Mesenchymal stem cell (in vitro differentiated cells and primary cell): ENCODE data around the gene NOP56. TPM values are rescaled to one million over a fixed set of nuclear protein-coding genes. Genes with fewer than 3 reads are reported as not detected.

ENCODE experiments used
- DNase-seq: peaks from one replicate; pipeline ENCODE4 v3.0.0-alpha.2; 2013
- H2AFZ ChIP-seq: one replicate; pipeline ENCODE4 v1.6.1; 2013; ENCODE audit warnings: low read depth, mild to moderate bottlenecking, control low read depth, inconsistent platforms, low read length, moderate library complexity
- H2AK5ac ChIP-seq: 2 replicates; pipeline ENCODE4 v1.6.1; 2013; ENCODE audit warnings: low read length, moderate library complexity, mild to moderate bottlenecking, inconsistent platforms; ENCODE audit not compliant: severe bottlenecking
- H2BK120ac ChIP-seq: one replicate; pipeline ENCODE4 v1.6.1; 2013; ENCODE audit warnings: low read depth, mild to moderate bottlenecking, inconsistent platforms, low read length, moderate library complexity
- H2BK12ac ChIP-seq, 2 experiments: one replicate each; pipeline ENCODE4 v1.6.1; 2013; ENCODE audit warnings: inconsistent platforms in 2 of 2, low read length in 2 of 2, mild to moderate bottlenecking in 2 of 2, moderate library complexity in 2 of 2, control low read depth in 1 of 2
- H2BK15ac ChIP-seq: one replicate; pipeline ENCODE4 v1.6.1; 2013; ENCODE audit warnings: mild to moderate bottlenecking, low read depth, inconsistent platforms; ENCODE audit not compliant: poor library complexity, severe bottlenecking
- H2BK5ac ChIP-seq: 2 replicates; pipeline ENCODE4 v1.6.1; 2013; ENCODE audit warnings: low read depth, mild to moderate bottlenecking, low read length, control low read depth, inconsistent platforms; ENCODE audit not compliant: poor library complexity, severe bottlenecking
- H3K14ac ChIP-seq, 2 experiments: one replicate each; pipeline ENCODE4 v1.6.1; 2013; ENCODE audit warnings: inconsistent platforms in 2 of 2, low read length in 2 of 2, control low read depth in 1 of 2, mild to moderate bottlenecking in 1 of 2, moderate library complexity in 1 of 2
- H3K18ac ChIP-seq, 2 experiments: one replicate each; pipeline ENCODE4 v1.6.1; 2013; ENCODE audit warnings: inconsistent platforms in 2 of 2, low read length in 2 of 2, control low read depth in 1 of 2, low read depth in 1 of 2, mild to moderate bottlenecking in 1 of 2
- H3K23ac ChIP-seq, 2 experiments: one replicate each; pipeline ENCODE4 v1.6.1; 2013; ENCODE audit warnings: inconsistent platforms in 2 of 2, low read length in 2 of 2, mild to moderate bottlenecking in 2 of 2, moderate library complexity in 2 of 2, control low read depth in 1 of 2
- H3K27ac ChIP-seq: 2 replicates; pipeline ENCODE4 v1.5.1; 2013; ENCODE audit warnings: mild to moderate bottlenecking, moderate library complexity, low read length, control low read depth, inconsistent platforms; ENCODE audit not compliant: poor library complexity, severe bottlenecking
- H3K27me3 ChIP-seq, 2 experiments: 2 replicates each; pipeline versions ENCODE4 v1.6.1 to v1.7.0; 2013; ENCODE audit warnings: low read length in 2 of 2, mild to moderate bottlenecking in 2 of 2, moderate library complexity in 2 of 2, control low read depth in 1 of 2, inconsistent platforms in 1 of 2; ENCODE audit not compliant: control insufficient read depth in 1 of 2, insufficient read depth in 1 of 2
- H3K36me3 ChIP-seq, 2 experiments: 2 replicates each; pipeline versions ENCODE4 v1.6.1 to v1.7.0; 2013; ENCODE audit warnings: low read length in 2 of 2, control low read depth in 1 of 2, inconsistent platforms in 1 of 2, low read depth in 1 of 2, mild to moderate bottlenecking in 1 of 2; ENCODE audit not compliant: insufficient read depth in 2 of 2, control insufficient read depth in 1 of 2
- H3K4ac ChIP-seq, 2 experiments: one replicate each; pipeline ENCODE4 v1.6.1; 2013; ENCODE audit warnings: inconsistent platforms in 2 of 2, low read length in 2 of 2, mild to moderate bottlenecking in 2 of 2, moderate library complexity in 2 of 2, control low read depth in 1 of 2, low read depth in 1 of 2
- H3K4me1 ChIP-seq: 2 replicates; pipeline ENCODE4 v1.6.1; 2013; ENCODE audit warnings: low read depth, low read length, control low read depth; ENCODE audit not compliant: control insufficient read depth, insufficient read depth
- H3K4me2 ChIP-seq: 2 replicates; pipeline ENCODE4 v1.6.1; 2013; ENCODE audit warnings: low read length, mild to moderate bottlenecking, inconsistent platforms; ENCODE audit not compliant: poor library complexity, severe bottlenecking
- H3K4me3 ChIP-seq, 2 experiments: 2 replicates each; pipeline versions ENCODE4 v1.5.1 to v1.7.0; 2013; ENCODE audit warnings: low read length in 2 of 2, mild to moderate bottlenecking in 2 of 2, control low read depth in 1 of 2, low read depth in 1 of 2; ENCODE audit not compliant: insufficient read depth in 1 of 2
- H3K79me1 ChIP-seq: replicated peaks from 2 replicates; pipeline ENCODE4 v1.6.1; 2013; ENCODE audit warnings: mild to moderate bottlenecking, control low read depth, low read length, inconsistent platforms; ENCODE audit not compliant: poor library complexity, severe bottlenecking
- H3K9ac ChIP-seq: 2 replicates; pipeline ENCODE4 v1.7.0; 2013; ENCODE audit warnings: mild to moderate bottlenecking, low read length, moderate library complexity
- H3K9me3 ChIP-seq: 2 replicates; pipeline ENCODE4 v1.7.0; 2013; ENCODE audit warnings: mild to moderate bottlenecking, low read length; ENCODE audit not compliant: control insufficient read depth
- H4K8ac ChIP-seq: one replicate; pipeline ENCODE4 v1.6.1; 2013; ENCODE audit warnings: inconsistent platforms, mild to moderate bottlenecking, low read length, moderate library complexity
- H4K91ac ChIP-seq: one replicate; pipeline ENCODE4 v1.6.1; 2013; ENCODE audit warnings: mild to moderate bottlenecking, low read length, inconsistent platforms
- WGBS: methylation state at CpG from one replicate; pipeline ENCODE4 v1.1.7; 2013; ENCODE audit warnings: mixed read lengths; 5-methylcytosine and 5-hydroxymethylcytosine counted together
- polyA plus RNA-seq, 2 experiments: library from polyadenylated mRNA; stranded (reverse); fragments of 200-250 nt; gene quantifications; one replicate each; pipeline ENCODE4 v1.2.3, GENCODE V29; 2013

NOP56 gene
- polyA plus RNA-seq (2013, experiment 1 of 2): 94.9 TPM
- polyA plus RNA-seq (2013, experiment 2 of 2): 91.1 TPM

- Histone ChIP-seq H3K9ac (peak within 1 kb of the TSS; percentile 96), H3K4me3 (peak within 1 kb of the TSS; percentile 97 to 99), H2AFZ (peak within 1 kb of the TSS; percentile 89), H2BK12ac (peak within 1 kb of the TSS in 1 of 2 experiments; percentile 29), H3K23ac (peak within 1 kb of the TSS in 1 of 2 experiments; percentile 99), H3K27ac (peak within 1 kb of the TSS; percentile 80), H3K4me2 (peak within 1 kb of the TSS; percentile 91), H2BK15ac (peak within 1 kb of the TSS; percentile 35), H3K4ac (peak within 1 kb of the TSS; percentile 91 to 95), H4K8ac (peak within 1 kb of the TSS; percentile 97), H3K79me1 (peaks cover 22% of the 10 kb centered on the region), H3K27me3 (no peaks in the 10 kb centered on the region), H3K18ac (peak within 1 kb of the TSS; percentile 91 to 100), H3K4me1 (peaks cover 12% of the 10 kb centered on the region), H3K9me3 (no peaks in the 10 kb centered on the region), H2AK5ac (peak within 1 kb of the TSS; percentile 7), H3K36me3 (peaks cover 32 to 33% of the 10 kb centered on the region in 2 experiments), H3K14ac (peak within 1 kb of the TSS in 1 of 2 experiments; percentile 97), H4K91ac (peak within 1 kb of the TSS; percentile 96), H2BK120ac (peak within 1 kb of the TSS; percentile 84), H2BK5ac (peak within 1 kb of the TSS; percentile 75)
- DNase-seq: peak; percentile 92
- WGBS: under 1% methylated on average over 92 of the region's 101 CpGs
Measured at GRCh38 chr20:2651772-2652723, at the start of gene NOP56. Gene NOP56 (plus strand): TSS chr20:2652632. CDS start chr20:2652661, 29 bp downstream.

GRCh38 chr20:2602746-2603145 is 49.7 kb upstream of the NOP56 start:
- H2AFZ ChIP-seq: no peak overlapping the region
- H2BK5ac ChIP-seq: no peak overlapping the region
- H2BK120ac ChIP-seq: no peak overlapping the region
- H3K4me2 ChIP-seq: no peak overlapping the region
- H3K27me3 ChIP-seq: no peaks in the 10 kb centered on the region
- H3K27ac ChIP-seq: no peak overlapping the region
- no peaks in the 10 kb centered on the region for H3K79me1 ChIP-seq
- H3K18ac ChIP-seq: no peak overlapping the region
- no peak overlapping the region for H2AK5ac ChIP-seq
- no peak overlapping the region for H3K14ac ChIP-seq
- 78% methylated on average over 4 of the region's 4 CpGs for WGBS
- no peak overlapping the region for H3K9ac ChIP-seq
- no peaks in the 10 kb centered on the region for H3K36me3 ChIP-seq
- no peak overlapping the region for H4K91ac ChIP-seq
- H3K23ac ChIP-seq: no peak overlapping the region
- no peak overlapping the region for H3K4ac ChIP-seq
- H2BK15ac ChIP-seq: no peak overlapping the region
- H3K4me1 ChIP-seq: peaks cover 4% of the 10 kb centered on the region
- peaks cover 26% of the 10 kb centered on the region for H3K9me3 ChIP-seq
- H3K4me3 ChIP-seq: no peak overlapping the region
- no peak overlapping the region for H2BK12ac ChIP-seq
- no peak for DNase-seq
- no peak overlapping the region for H4K8ac ChIP-seq

DNA sequence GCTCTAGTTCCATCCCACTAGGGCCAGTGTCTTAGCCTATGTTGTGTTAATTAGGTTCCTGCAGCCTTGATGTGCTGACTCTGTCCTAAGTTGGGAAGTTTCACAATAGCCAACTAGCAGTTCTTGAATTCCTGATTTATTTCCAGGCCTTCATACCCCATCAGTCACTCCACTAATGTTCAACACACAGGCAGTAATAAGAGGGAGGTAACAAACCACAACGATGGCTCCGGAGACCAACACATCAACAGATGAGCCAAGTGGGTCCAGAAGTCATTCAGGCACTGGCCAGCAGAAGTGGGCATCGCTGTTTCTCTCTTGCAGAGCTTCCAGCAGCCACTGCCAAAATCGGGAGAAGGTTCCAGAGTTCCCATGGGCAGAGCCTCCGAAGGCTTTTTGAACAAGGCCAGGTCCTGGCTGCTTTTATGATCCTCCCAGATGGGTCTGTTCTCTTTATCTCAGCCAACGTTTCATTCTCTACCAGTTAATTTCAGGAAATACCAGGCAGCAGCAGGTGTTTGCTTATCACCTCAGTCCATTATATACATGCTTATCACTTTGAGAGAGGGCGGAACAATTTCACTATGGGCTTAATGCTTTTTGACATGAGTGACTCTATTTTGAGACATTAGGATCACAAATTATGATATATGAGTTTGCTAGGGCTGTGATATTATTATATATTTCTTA is 48.5 kb upstream of the NOP56 start:
- no peak overlapping the region for H2BK15ac ChIP-seq
- H2BK120ac ChIP-seq: no peak overlapping the region
- H2BK12ac ChIP-seq: no peak overlapping the region
- H2BK5ac ChIP-seq: no peak overlapping the region
- H3K18ac ChIP-seq: no peak overlapping the region
- no peak overlapping the region for H2AFZ ChIP-seq
- peaks cover 29% of the 10 kb centered on the region for H3K9me3 ChIP-seq
- no peaks in the 10 kb centered on the region for H3K79me1 ChIP-seq
- H3K23ac ChIP-seq: no peak overlapping the region
- H2AK5ac ChIP-seq: no peak overlapping the region
- H3K27ac ChIP-seq: no peak overlapping the region
- no peak overlapping the region for H3K4me3 ChIP-seq
- no peak for DNase-seq
- no peak overlapping the region for H3K4ac ChIP-seq
- H3K27me3 ChIP-seq: no peaks in the 10 kb centered on the region
- H3K4me1 ChIP-seq: peaks cover 4% of the 10 kb centered on the region
- no peaks in the 10 kb centered on the region for H3K36me3 ChIP-seq
- H4K8ac ChIP-seq: no peak overlapping the region
- H3K4me2 ChIP-seq: no peak overlapping the region
- no peak overlapping the region for H3K9ac ChIP-seq
- no peak overlapping the region for H4K91ac ChIP-seq
- no peak overlapping the region for H3K14ac ChIP-seq
- WGBS: 70% methylated on average over 6 of the region's 7 CpGs

GRCh38 chr20:2604506-2604835 is 48.0 kb upstream of the NOP56 start:
- Histone ChIP-seq H3K27me3 (no peaks in the 10 kb centered on the region), H3K4ac (no peak overlapping the region), H4K91ac (no peak overlapping the region), H2BK120ac (no peak overlapping the region), H3K23ac (no peak overlapping the region), H2AFZ (no peak overlapping the region), H3K4me1 (peaks cover 4% of the 10 kb centered on the region), H3K9ac (no peak overlapping the region), H3K18ac (no peak overlapping the region), H2AK5ac (no peak overlapping the region), H3K4me2 (no peak overlapping the region), H3K9me3 (peaks cover 34% of the 10 kb centered on the region), H3K79me1 (no peaks in the 10 kb centered on the region), H3K36me3 (no peaks in the 10 kb centered on the region), H3K27ac (no peak overlapping the region), H3K4me3 (no peak overlapping the region), H2BK5ac (no peak overlapping the region), H2BK15ac (no peak overlapping the region), H4K8ac (no peak overlapping the region), H2BK12ac (no peak overlapping the region), H3K14ac (no peak overlapping the region)
- DNase-seq: no peak
- WGBS: 94% methylated on average over 2 of the region's 3 CpGs
